K562 (cell line): ENCODE data around the gene FANCC. TPM values are rescaled to one million over a fixed set of nuclear protein-coding genes. Genes with fewer than 3 reads are reported as not detected.

Source experiments
- ATAC-seq: fragments of 200-7000 bp; cut with Tn5 transposase; 3 replicates; pipeline ENCODE4 v1.9.1; 2020; ENCODE audit warnings: moderate library complexity
- BruUV-seq: library from RNA; stranded (reverse); fragments of 400-500 nt; replicated peaks from 2 replicates; lab custom pipeline; 2021; lab: Mats Ljungman, UMichigan
- CTCF ChIA-PET: fragments of 300-600 bp; formaldehyde crosslinking; extraction: SDS; loops from one replicate; lab custom pipeline; 2021; ENCODE audit warnings: low intra/inter-chr PET ratio; lab: Yijun Ruan, JAX
- POLR2A ChIA-PET: fragments of 300-600, 350-650 bp; sonication (Branson Sonifier 250); formaldehyde crosslinking; extraction: SDS; loops from one replicate; lab custom pipeline; 2021; ENCODE audit warnings: antibody characterized with exemption, inconsistent platforms; lab: Yijun Ruan, JAX
- DNase-seq, 4 experiments: peaks; one replicate each; pipeline versions ENCODE4 v3.0.0 to v3.0.0-alpha.2; 2011 to 2018; ENCODE audit warnings: low spot score in 3 of 4, mixed read lengths in 3 of 4; ENCODE audit errors: extremely low read depth in 1 of 4
- FAIRE-seq: peaks from 2 replicates; lab custom pipeline; 2011; peaks lifted over from hg19 to GRCh38; lab: Jason Lieb, UNC
- H2AFZ ChIP-seq: 2 replicates; pipeline ENCODE4 v1.6.0; 2011; ENCODE audit warnings: low read depth, low read length, control low read depth, inconsistent platforms
- H3K27ac ChIP-seq: fragments of 200-600 bp; 3 replicates; pipeline ENCODE4 v1.8.0; 2011; ENCODE audit warnings: low read depth, mild to moderate bottlenecking, control low read depth, inconsistent platforms, low read length, moderate library complexity, mixed read lengths; ENCODE audit errors: extremely low read depth
- H3K27me3 ChIP-seq, 2 experiments: fragments of 300-600 bp in 1 of 2; 2 replicates in 1 of 2; 3 replicates in 1 of 2; pipeline versions ENCODE4 v1.6.0 to v1.8.0; 2011; ENCODE audit warnings: inconsistent platforms in 2 of 2, low read length in 2 of 2, mild to moderate bottlenecking in 1 of 2, mixed read lengths in 1 of 2, moderate library complexity in 1 of 2; ENCODE audit not compliant: control insufficient read depth in 2 of 2, insufficient read depth in 2 of 2
- H3K36me3 ChIP-seq: fragments of 300-600 bp; 3 replicates; pipeline ENCODE4 v1.8.0; 2011; ENCODE audit warnings: mild to moderate bottlenecking, low read length, inconsistent platforms; ENCODE audit not compliant: control insufficient read depth, insufficient read depth
- H3K4me1 ChIP-seq, 2 experiments: fragments of 200-600 bp in 1 of 2; replicated peaks in 1 of 2; 2 replicates in 1 of 2; 3 replicates in 1 of 2; pipeline versions ENCODE4 v1.5.1 to v1.8.0; 2011; ENCODE audit warnings: inconsistent platforms in 2 of 2, low read length in 2 of 2, mild to moderate bottlenecking in 1 of 2, mixed read lengths in 1 of 2, moderate library complexity in 1 of 2; ENCODE audit not compliant: control insufficient read depth in 2 of 2, insufficient read depth in 2 of 2
- H3K4me2 ChIP-seq: 2 replicates; pipeline ENCODE4 v1.6.1; 2011; ENCODE audit warnings: low read length, control low read depth, inconsistent platforms, mixed read lengths; ENCODE audit not compliant: insufficient read depth
- H3K4me3 ChIP-seq: fragments of 200-600 bp; sonication (generic), shearing (Covaris generic); 2 replicates; pipeline ENCODE4 v1.5.1; 2016; ENCODE audit warnings: control low read depth, inconsistent platforms
- H3K79me2 ChIP-seq: fragments of 200-600 bp; 3 replicates; pipeline ENCODE4 v1.8.0; 2011; ENCODE audit warnings: low read length, inconsistent platforms; ENCODE audit not compliant: control insufficient read depth, insufficient read depth
- H3K9ac ChIP-seq, 2 experiments: 2 replicates each; pipeline versions ENCODE4 v1.6.0 to v1.6.1; 2011; ENCODE audit warnings: low read depth in 2 of 2, low read length in 2 of 2, control low read depth in 1 of 2, inconsistent platforms in 1 of 2, mild to moderate bottlenecking in 1 of 2, mixed read lengths in 1 of 2; ENCODE audit not compliant: insufficient read depth in 1 of 2
- H3K9me1 ChIP-seq: one replicate; pipeline ENCODE4 v1.6.0; 2011; ENCODE audit warnings: inconsistent platforms, mild to moderate bottlenecking, low read length, moderate library complexity; ENCODE audit not compliant: control insufficient read depth, insufficient read depth
- H3K9me3 ChIP-seq: replicated peaks from 2 replicates; pipeline ENCODE4 v1.5.1; 2011; ENCODE audit warnings: low read depth, low read length, inconsistent platforms; ENCODE audit not compliant: control insufficient read depth, insufficient read depth
- H4K20me1 ChIP-seq: replicated peaks from 2 replicates; pipeline ENCODE4 v1.6.1; 2011; ENCODE audit warnings: low read length, inconsistent platforms, mixed read lengths; ENCODE audit not compliant: control insufficient read depth, insufficient read depth
- CEBPG ChIP-seq, 3 experiments: fragments of 200-800 bp in 1 of 3; sonication (Bioruptor generic) in 1 of 3; sonication (generic) in 1 of 3; formaldehyde crosslinking in 1 of 3; IDR thresholded peaks in 2 of 3; conservative IDR thresholded peaks in 1 of 3; 2 replicates each; pipeline versions ENCODE4 v1.6.1 to v1.8.0; 2016 to 2022; ENCODE audit warnings: missing compliant biosample characterization in 2 of 3, missing genetic modification characterization in 2 of 3, mild to moderate bottlenecking in 1 of 3, missing genetic modification reagents in 1 of 3
- DIDO1 ChIP-seq: fragments of 450-650 bp; IDR thresholded peaks from 2 replicates; pipeline ENCODE4 v1.6.1; 2016; ENCODE audit warnings: low read depth, missing biosample characterization, missing genetic modification characterization
- HEY1 ChIP-seq: fragments of 250-450 bp; sonication (Bioruptor Pico); IDR thresholded peaks from 2 replicates; pipeline ENCODE4 v1.5.0; 2020; ENCODE audit warnings: mild to moderate bottlenecking, moderate library complexity, borderline replicate concordance
- HNRNPUL1 ChIP-seq: fragments of 200-400 bp; formaldehyde crosslinking; IDR thresholded peaks from 2 replicates; pipeline ENCODE4 v1.6.1; 2017; ENCODE audit warnings: low read length
- KHSRP ChIP-seq: fragments of 450-650 bp; IDR thresholded peaks from 2 replicates; pipeline ENCODE4 v1.6.1; 2017
- MAFF ChIP-seq: IDR thresholded peaks from 2 replicates; pipeline ENCODE4 v1.6.1; 2012; ENCODE audit warnings: low read length, improper control_type of control experiment
- MAZ ChIP-seq, 2 experiments: fragments of 450-650 bp in 1 of 2; sonication (generic) in 1 of 2; formaldehyde crosslinking; IDR thresholded peaks in 1 of 2; conservative IDR thresholded peaks in 1 of 2; 2 replicates each; pipeline versions ENCODE4 v1.4.0 to v1.5.0; 2020; ENCODE audit warnings: mild to moderate bottlenecking in 1 of 2, missing genetic modification reagents in 1 of 2
- MCM5 ChIP-seq: fragments of 450-650 bp; IDR thresholded peaks from 2 replicates; pipeline ENCODE4 v1.6.1; 2016; ENCODE audit warnings: low read depth
- RBFOX2 ChIP-seq: fragments of 200-400 bp; formaldehyde crosslinking; IDR thresholded peaks from 2 replicates; pipeline ENCODE4 v1.6.1; 2017; ENCODE audit warnings: low read depth, mild to moderate bottlenecking, low read length, moderate library complexity
- SRSF3 ChIP-seq: fragments of 200-400 bp; formaldehyde crosslinking; IDR thresholded peaks from 2 replicates; pipeline ENCODE4 v1.6.1; 2016; ENCODE audit warnings: mild to moderate bottlenecking, low read length, moderate library complexity; ENCODE audit not compliant: insufficient read depth
- TCF7L2 ChIP-seq: fragments of 150-350 bp; IDR thresholded peaks from 2 replicates; pipeline ENCODE4 v1.6.1; 2016; ENCODE audit warnings: low read depth, mild to moderate bottlenecking, low read length, moderate library complexity
- ZNF699 ChIP-seq: fragments of 250-450 bp; sonication (Bioruptor Pico); IDR thresholded peaks from 2 replicates; pipeline ENCODE4 v1.8.0; 2021; ENCODE audit warnings: mild to moderate bottlenecking, moderate library complexity; ENCODE audit not compliant: insufficient replicate concordance
- WGBS: fragments of 100-300 bp; shearing (Covaris generic); methylation state at CpG from one replicate; pipeline ENCODE4 v1.1.6; 2016; ENCODE audit warnings: low coverage, mixed read lengths; ENCODE audit not compliant: insufficient coverage; ENCODE audit errors: missing lambda C conversion rate; 5-methylcytosine and 5-hydroxymethylcytosine counted together
- in situ Hi-C: fragments of 300-500 bp; cut with MboI; formaldehyde crosslinking; loops from 4 replicates; pipeline ENCODE4 v1.15.0; 2018; ENCODE audit warnings: inconsistent platforms, mixed read lengths
- intact Hi-C: fragments of 100-400 bp; cut with micrococcal nuclease; formaldehyde crosslinking; loops from 2 replicates; pipeline ENCODE4 v1.14.2; 2022
- polyA plus RNA-seq, 8 experiments: library from polyadenylated mRNA; depleted of rRNA in 4 of 8; stranded (reverse) in 5 of 8; unstranded in 3 of 8; fragments of >200 nt; fragmentation: Nextera tagmentation in 2 of 8; fragmentation: Illumina TruSeq in 1 of 8; extraction: Ambion mirVana in 2 of 8; extraction: Trizol in 1 of 8; gene quantifications; 2 replicates each; pipeline versions ENCODE4 v1.2.1 to v1.2.3, GENCODE V29; 2011 to 2014; ENCODE audit warnings: inconsistent platforms in 1 of 8, missing spikeins in 1 of 8
- total RNA-seq, 7 experiments: library from RNA; depleted of rRNA in 6 of 7; stranded (reverse); fragments of >200 nt in 6 of 7; fragmentation: Illumina TruSeq in 2 of 7; extraction: Trizol in 2 of 7; gene quantifications; 2 replicates each; pipeline versions ENCODE4 v1.2.1 to v1.2.3, GENCODE V29; 2011 to 2021; ENCODE audit warnings: low replicate concordance in 1 of 7
- TF ChIP-seq, protein P1 (sequence below): sonication (generic); formaldehyde crosslinking; IDR thresholded peaks from 2 replicates; pipeline ENCODE4 v1.8.1; 2023; ENCODE audit warnings: mild to moderate bottlenecking, missing genetic modification reagents
- TF ChIP-seq, protein P2 (sequence below): sonication (generic); formaldehyde crosslinking; IDR thresholded peaks from 2 replicates; pipeline ENCODE4 v1.8.0; 2022; ENCODE audit warnings: mild to moderate bottlenecking, missing genetic modification reagents, borderline replicate concordance
- TF ChIP-seq, protein P3 (sequence below): fragments of 250-450 bp; sonication (Bioruptor Pico); IDR thresholded peaks from 2 replicates; pipeline ENCODE4 v1.5.0; 2022; ENCODE audit warnings: mild to moderate bottlenecking

FANCC gene
- total and polyA plus RNA-seq, 9 of the 15 experiments (the other 6 are each of a cell fraction or from before 2014, with no cell fraction given), result 4.6 to 18.4 (median 14.2) TPM

DNA sequence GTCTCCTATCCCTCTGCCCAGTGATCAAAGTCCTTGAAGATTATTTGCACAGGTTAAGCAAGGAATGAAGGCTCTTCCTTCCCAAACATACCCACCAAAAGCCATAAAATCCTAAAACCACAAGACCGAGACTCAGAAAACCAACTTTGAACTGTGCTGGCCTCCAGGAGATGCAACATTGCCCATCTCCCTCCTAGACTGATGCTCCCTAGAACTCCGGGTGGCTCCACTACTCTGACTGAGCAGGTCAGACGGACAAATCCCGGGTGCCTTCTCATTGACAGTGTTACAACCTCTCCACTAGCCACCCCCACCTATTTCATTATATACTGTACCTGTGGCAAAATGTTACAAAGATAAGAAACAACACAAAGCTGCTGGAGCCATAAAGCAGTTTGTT, 110.1 kb downstream of the FANCC start (continued):
- TF ChIP-seq CEBPG (CRISPR knock-in tag; IDR thresholded peaks at IDR 0.05), result no peak
- TF ChIP-seq CEBPG (tag; conservative IDR thresholded peaks at IDR 0.05 in 1 of 2, IDR thresholded peaks at IDR 0.05 in 1 of 2), result no peak

DNA sequence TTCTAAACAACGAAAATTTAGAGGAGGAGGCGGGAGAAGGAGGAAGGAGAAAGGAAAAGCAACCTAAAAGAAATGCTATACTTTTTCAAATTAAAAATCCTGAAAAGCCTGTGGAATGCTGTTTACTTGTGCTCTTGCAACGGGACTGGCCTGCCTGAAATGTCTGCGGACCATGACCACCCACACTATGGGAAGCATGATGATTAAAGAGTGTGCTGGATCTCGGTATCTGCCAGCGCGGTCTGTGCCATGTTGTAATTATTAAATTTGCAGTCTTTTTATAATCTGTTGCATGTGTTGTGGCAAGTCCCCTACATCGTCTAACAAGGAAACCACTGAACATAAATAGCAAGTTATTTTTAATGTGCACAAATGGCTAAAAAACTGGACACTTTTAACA, 111.4 kb downstream of the FANCC start:
- no peaks in the 10 kb centered on the region for H3K36me3 ChIP-seq
- DNase-seq (no peak), FAIRE-seq (no peak), ATAC-seq (no peak)
- H3K4me2 ChIP-seq, result no peak overlapping the region
- BruUV-seq, result no TSS peak
- H3K4me1 ChIP-seq, result peaks cover 0 to 3% of the 10 kb centered on the region in 2 experiments; a peak in 2 of 5 replicates
- in situ Hi-C loops (no loop called here), intact Hi-C loops (no loop called here)
- H3K27ac ChIP-seq, result no peak overlapping the region
- H3K79me2 ChIP-seq, result no peaks in the 10 kb centered on the region
- no peak overlapping the region for H2AFZ ChIP-seq
- CTCF ChIA-PET, result interaction anchor here (0.6 kb wide), 1 partner anchor 295 kb away, joined by 6 read pairs; no protein-coding TSS in a partner anchor
- 67% methylated on average over 8 of the region's 8 CpGs for WGBS
- POLR2A ChIA-PET, result no interaction called here
- H3K4me3 ChIP-seq, result no peak overlapping the region
- no peaks in the 10 kb centered on the region for H3K9me3 ChIP-seq
- TF ChIP-seq TCF7L2 (no peak), KHSRP (no peak), HEY1 (no peak), MCM5 (no peak), RBFOX2 (no peak), MAZ (CRISPR knock-in tag; conservative IDR thresholded peaks at IDR 0.05 in 1 of 2, IDR thresholded peaks at IDR 0.05 in 1 of 2) (no peak), SRSF3 (no peak), HNRNPUL1 (no peak), ZNF699 (CRISPR knock-in tag) (no peak), MAFF (no peak), DIDO1 (tag) (no peak)
- TF ChIP-seq, protein P1, sequence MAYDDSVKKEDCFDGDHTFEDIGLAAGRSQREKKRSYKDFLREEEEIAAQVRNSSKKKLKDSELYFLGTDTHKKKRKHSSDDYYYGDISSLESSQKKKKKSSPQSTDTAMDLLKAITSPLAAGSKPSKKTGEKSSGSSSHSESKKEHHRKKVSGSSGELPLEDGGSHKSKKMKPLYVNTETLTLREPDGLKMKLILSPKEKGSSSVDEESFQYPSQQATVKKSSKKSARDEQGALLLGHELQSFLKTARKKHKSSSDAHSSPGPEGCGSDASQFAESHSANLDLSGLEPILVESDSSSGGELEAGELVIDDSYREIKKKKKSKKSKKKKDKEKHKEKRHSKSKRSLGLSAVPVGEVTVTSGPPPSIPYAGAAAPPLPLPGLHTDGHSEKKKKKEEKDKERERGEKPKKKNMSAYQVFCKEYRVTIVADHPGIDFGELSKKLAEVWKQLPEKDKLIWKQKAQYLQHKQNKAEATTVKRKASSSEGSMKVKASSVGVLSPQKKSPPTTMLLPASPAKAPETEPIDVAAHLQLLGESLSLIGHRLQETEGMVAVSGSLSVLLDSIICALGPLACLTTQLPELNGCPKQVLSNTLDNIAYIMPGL (CRISPR knock-in tag), result no peak
- TF ChIP-seq, protein P2, sequence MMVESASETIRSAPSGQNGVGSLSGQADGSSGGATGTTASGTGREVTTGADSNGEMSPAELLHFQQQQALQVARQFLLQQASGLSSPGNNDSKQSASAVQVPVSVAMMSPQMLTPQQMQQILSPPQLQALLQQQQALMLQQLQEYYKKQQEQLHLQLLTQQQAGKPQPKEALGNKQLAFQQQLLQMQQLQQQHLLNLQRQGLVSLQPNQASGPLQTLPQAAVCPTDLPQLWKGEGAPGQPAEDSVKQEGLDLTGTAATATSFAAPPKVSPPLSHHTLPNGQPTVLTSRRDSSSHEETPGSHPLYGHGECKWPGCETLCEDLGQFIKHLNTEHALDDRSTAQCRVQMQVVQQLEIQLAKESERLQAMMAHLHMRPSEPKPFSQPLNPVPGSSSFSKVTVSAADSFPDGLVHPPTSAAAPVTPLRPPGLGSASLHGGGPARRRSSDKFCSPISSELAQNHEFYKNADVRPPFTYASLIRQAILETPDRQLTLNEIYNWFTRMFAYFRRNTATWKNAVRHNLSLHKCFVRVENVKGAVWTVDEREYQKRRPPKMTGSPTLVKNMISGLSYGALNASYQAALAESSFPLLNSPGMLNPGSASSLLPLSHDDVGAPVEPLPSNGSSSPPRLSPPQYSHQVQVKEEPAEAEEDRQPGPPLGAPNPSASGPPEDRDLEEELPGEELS (CRISPR knock-in tag), result no peak
- TF ChIP-seq, protein P3, sequence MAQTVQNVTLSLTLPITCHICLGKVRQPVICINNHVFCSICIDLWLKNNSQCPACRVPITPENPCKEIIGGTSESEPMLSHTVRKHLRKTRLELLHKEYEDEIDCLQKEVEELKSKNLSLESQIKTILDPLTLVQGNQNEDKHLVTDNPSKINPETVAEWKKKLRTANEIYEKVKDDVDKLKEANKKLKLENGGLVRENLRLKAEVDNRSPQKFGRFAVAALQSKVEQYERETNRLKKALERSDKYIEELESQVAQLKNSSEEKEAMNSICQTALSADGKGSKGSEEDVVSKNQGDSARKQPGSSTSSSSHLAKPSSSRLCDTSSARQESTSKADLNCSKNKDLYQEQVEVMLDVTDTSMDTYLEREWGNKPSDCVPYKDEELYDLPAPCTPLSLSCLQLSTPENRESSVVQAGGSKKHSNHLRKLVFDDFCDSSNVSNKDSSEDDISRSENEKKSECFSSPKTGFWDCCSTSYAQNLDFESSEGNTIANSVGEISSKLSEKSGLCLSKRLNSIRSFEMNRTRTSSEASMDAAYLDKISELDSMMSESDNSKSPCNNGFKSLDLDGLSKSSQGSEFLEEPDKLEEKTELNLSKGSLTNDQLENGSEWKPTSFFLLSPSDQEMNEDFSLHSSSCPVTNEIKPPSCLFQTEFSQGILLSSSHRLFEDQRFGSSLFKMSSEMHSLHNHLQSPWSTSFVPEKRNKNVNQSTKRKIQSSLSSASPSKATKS (CRISPR knock-in tag), result no peak
- H3K27me3 ChIP-seq, result no peaks in the 10 kb centered on the region
- H3K9ac ChIP-seq, result no peak overlapping the region
- H3K9me1 ChIP-seq, result no peaks in the 10 kb centered on the region
- H4K20me1 ChIP-seq, result no peaks in the 10 kb centered on the region
